Panc1 (cell line): ENCODE data around the gene BACH2. TPM values are rescaled to one million over a fixed set of nuclear protein-coding genes. Genes with fewer than 3 reads are reported as not detected.

Source experiments
- ATAC-seq: fragments of 200-7000 bp; cut with Tn5 transposase; 2 replicates; pipeline ENCODE4 v1.9.1; 2020; ENCODE audit warnings: mild to moderate bottlenecking, moderate library complexity
- BruUV-seq: library from RNA; stranded (reverse); fragments of 400-500 nt; replicated peaks from 2 replicates; lab custom pipeline; 2021; lab: Mats Ljungman, UMichigan
- CTCF ChIA-PET: fragments of 300-600 bp; sonication (Branson Sonifier 250); formaldehyde crosslinking; loops from one replicate; lab custom pipeline; 2022; ENCODE audit warnings: antibody characterized with exemption; lab: Charles Lee
- POLR2A ChIA-PET: fragments of 300-600 bp; sonication (Branson Sonifier 250); formaldehyde crosslinking; loops from one replicate; lab custom pipeline; 2022; ENCODE audit warnings: antibody characterized with exemption; lab: Charles Lee
- DNase-seq: peaks from one replicate; pipeline ENCODE4 v3.0.0-alpha.2; 2010; ENCODE audit warnings: low read depth, low spot score
- H3K27ac ChIP-seq: 2 replicates; pipeline ENCODE4 v1.5.1; 2011; ENCODE audit warnings: mild to moderate bottlenecking, low read length, inconsistent platforms
- H3K27me3 ChIP-seq: fragments of 200-500 bp; sonication (Bioruptor generic); 2 replicates; pipeline ENCODE4 v1.6.0; 2014; ENCODE audit warnings: low read length, inconsistent platforms; ENCODE audit not compliant: control insufficient read depth, insufficient read depth
- H3K36me3 ChIP-seq: fragments of 200-500 bp; sonication (Bioruptor generic); 2 replicates; pipeline ENCODE4 v1.5.1; 2014; ENCODE audit warnings: inconsistent platforms, mild to moderate bottlenecking, low read length, moderate library complexity; ENCODE audit not compliant: control insufficient read depth, insufficient read depth
- H3K4me1 ChIP-seq: 2 replicates; pipeline ENCODE4 v1.5.1; 2011; ENCODE audit warnings: inconsistent platforms, mild to moderate bottlenecking, low read length, moderate library complexity; ENCODE audit not compliant: control insufficient read depth, insufficient read depth
- H3K4me3 ChIP-seq, 2 experiments: 2 replicates each; pipeline ENCODE4 v1.5.1; 2011 to 2012; ENCODE audit warnings: low read depth in 2 of 2, low read length in 2 of 2, mild to moderate bottlenecking in 2 of 2, inconsistent platforms in 1 of 2, moderate library complexity in 1 of 2
- H3K9me3 ChIP-seq: fragments of 200-500 bp; sonication (Bioruptor generic); 2 replicates; pipeline ENCODE4 v1.5.1; 2014; ENCODE audit warnings: low read depth, mild to moderate bottlenecking, inconsistent platforms, low read length, moderate library complexity; ENCODE audit not compliant: control insufficient read depth, insufficient read depth
- CTCF ChIP-seq: fragments of 450-650 bp; IDR thresholded peaks from 2 replicates; pipeline ENCODE4 v1.5.1; 2017; ENCODE audit warnings: mild to moderate bottlenecking
- POLR2AphosphoS5 ChIP-seq: IDR thresholded peaks from 2 replicates; pipeline ENCODE4 v1.6.1; 2012; ENCODE audit warnings: mild to moderate bottlenecking, low read depth, low read length, moderate library complexity
- REST ChIP-seq, 2 experiments: IDR thresholded peaks; 2 replicates each; pipeline ENCODE4 v1.6.1; 2011 to 2012; ENCODE audit warnings: low read depth in 2 of 2, control low read depth in 1 of 2, low read length in 1 of 2, mild to moderate bottlenecking in 1 of 2, moderate library complexity in 1 of 2; ENCODE audit not compliant: insufficient read depth in 1 of 2
- SIN3A ChIP-seq: IDR thresholded peaks from 2 replicates; pipeline ENCODE4 v1.6.1; 2012; ENCODE audit warnings: low read depth, mild to moderate bottlenecking, low read length, moderate library complexity, borderline replicate concordance; ENCODE audit not compliant: insufficient read depth
- TCF7L2 ChIP-seq: IDR thresholded peaks from 2 replicates; pipeline ENCODE4 v1.6.1; 2011; ENCODE audit warnings: mild to moderate bottlenecking, low read depth, low read length, inconsistent platforms
- in situ Hi-C: cut with HindIII; loops from 2 replicates; pipeline ENCODE4 v1.10.0; 2016; ENCODE audit warnings: low sequenced_read_pairs, low pct_unique_long_range_greater_than_20kb
- intact Hi-C: fragments of 100-400 bp; cut with micrococcal nuclease; formaldehyde crosslinking; loops from one replicate; pipeline ENCODE4 v1.10.0; 2022; ENCODE audit not compliant: unreplicated experiment
- total RNA-seq: library from RNA; stranded (reverse); gene quantifications from one replicate; pipeline ENCODE4 v1.2.1, GENCODE V29; 2021; ENCODE audit not compliant: unreplicated experiment

BACH2 gene
- total RNA-seq, 1 experiment from 2014 or later: 1.6 TPM

GRCh38 chr6:90231308-90231707 lies 65.3 kb downstream of the BACH2 start:
- Histone ChIP-seq H3K27ac (no peak overlapping the region), H3K36me3 (no peaks in the 10 kb centered on the region), H3K27me3 (no peaks in the 10 kb centered on the region), H3K4me1 (no peaks in the 10 kb centered on the region), H3K4me3 (no peak overlapping the region), H3K9me3 (no peaks in the 10 kb centered on the region)
- TF ChIP-seq CTCF: no peak
- no TSS peak for BruUV-seq
- intact Hi-C loops: no loop called here
- DNase-seq (no peak), ATAC-seq (no peak)
- CTCF ChIA-PET: no interaction called here
- POLR2A ChIA-PET: no interaction called here
- in situ Hi-C loops: no loop called here

- no peaks in the 10 kb centered on the region for H3K9me3 ChIP-seq
- H3K36me3 ChIP-seq: no peaks in the 10 kb centered on the region
- H3K4me1 ChIP-seq: no peaks in the 10 kb centered on the region
- ChIA-PET POLR2A (no interaction called here), CTCF (no interaction called here)
- BruUV-seq: no TSS peak
- TF ChIP-seq TCF7L2: no peak
- TF ChIP-seq POLR2AphosphoS5: no peak
- no peak for TF ChIP-seq SIN3A
- TF ChIP-seq REST (IDR thresholded peaks at IDR 0.05; ENCODE audit: insufficient read depth in 1 of 2, low read depth in 2 of 2, low read length in 1 of 2): no peak
- no peak for TF ChIP-seq CTCF
- H3K27me3 ChIP-seq: no peaks in the 10 kb centered on the region
- ATAC-seq: no peak
- no peak for DNase-seq
- no peak overlapping the region for H3K27ac ChIP-seq
- intact Hi-C loops (no loop called here), in situ Hi-C loops (no loop called here)
- no peak overlapping the region for H3K4me3 ChIP-seq
These were observed 66.0 kb downstream of the BACH2 start for GRCh38 chr6:90230548-90231215.
